ENCODE measurements around the gene CACNB4. TPM values are rescaled to one million over a fixed set of nuclear protein-coding genes. Genes with fewer than 3 reads are reported as not detected.

The CACNB4 gene
- total and polyA plus RNA-seq, 9 of the 15 experiments (the other 6 are each of a cell fraction or from before 2014, with no cell fraction given): 0.01 to 0.20 (median 0.04) TPM; not detected in 1

DNA sequence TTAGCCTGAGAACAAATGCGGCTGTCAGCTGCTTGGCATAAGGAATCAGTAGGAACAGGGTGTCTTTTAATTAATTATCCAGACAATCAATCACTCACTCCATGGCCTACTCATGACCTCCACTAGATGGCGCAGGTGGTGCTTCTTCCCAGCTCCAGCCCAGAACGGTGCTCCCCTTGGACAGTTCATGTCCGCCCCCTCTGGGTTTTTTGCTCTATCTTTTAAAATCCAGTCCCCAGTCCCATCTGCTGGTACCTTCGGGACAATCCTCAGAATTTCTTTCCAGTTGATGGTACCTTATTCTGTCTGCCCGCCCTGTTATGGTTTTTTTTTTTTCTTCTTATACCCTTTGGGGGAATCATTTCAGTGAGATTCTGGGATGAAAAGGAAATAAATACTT, 99.8 kb downstream of the CACNB4 start (continued):
- TF ChIP-seq, protein P1, sequence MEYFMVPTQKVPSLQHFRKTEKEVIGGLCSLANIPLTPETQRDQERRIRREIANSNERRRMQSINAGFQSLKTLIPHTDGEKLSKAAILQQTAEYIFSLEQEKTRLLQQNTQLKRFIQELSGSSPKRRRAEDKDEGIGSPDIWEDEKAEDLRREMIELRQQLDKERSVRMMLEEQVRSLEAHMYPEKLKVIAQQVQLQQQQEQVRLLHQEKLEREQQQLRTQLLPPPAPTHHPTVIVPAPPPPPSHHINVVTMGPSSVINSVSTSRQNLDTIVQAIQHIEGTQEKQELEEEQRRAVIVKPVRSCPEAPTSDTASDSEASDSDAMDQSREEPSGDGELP (CRISPR knock-in tag; IDR thresholded peaks at IDR 0.05; ENCODE audit: borderline replicate concordance): no peak
- no peak for TF ChIP-seq PTTG1 (tag; IDR thresholded peaks at IDR 0.05; ENCODE audit: low read depth)
- TF ChIP-seq TCF3 (CRISPR knock-in tag; IDR thresholded peaks at IDR 0.05): no peak
- TF ChIP-seq, protein P2, sequence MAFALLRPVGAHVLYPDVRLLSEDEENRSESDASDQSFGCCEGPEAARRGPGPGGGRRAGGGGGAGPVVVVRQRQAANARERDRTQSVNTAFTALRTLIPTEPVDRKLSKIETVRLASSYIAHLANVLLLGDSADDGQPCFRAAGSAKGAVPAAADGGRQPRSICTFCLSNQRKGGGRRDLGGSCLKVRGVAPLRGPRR (CRISPR knock-in tag; IDR thresholded peaks at IDR 0.05): no peak
- no peak for TF ChIP-seq ESRRA (IDR thresholded peaks at IDR 0.05; ENCODE audit: borderline replicate concordance, low read depth)
- TF ChIP-seq, protein P3, sequence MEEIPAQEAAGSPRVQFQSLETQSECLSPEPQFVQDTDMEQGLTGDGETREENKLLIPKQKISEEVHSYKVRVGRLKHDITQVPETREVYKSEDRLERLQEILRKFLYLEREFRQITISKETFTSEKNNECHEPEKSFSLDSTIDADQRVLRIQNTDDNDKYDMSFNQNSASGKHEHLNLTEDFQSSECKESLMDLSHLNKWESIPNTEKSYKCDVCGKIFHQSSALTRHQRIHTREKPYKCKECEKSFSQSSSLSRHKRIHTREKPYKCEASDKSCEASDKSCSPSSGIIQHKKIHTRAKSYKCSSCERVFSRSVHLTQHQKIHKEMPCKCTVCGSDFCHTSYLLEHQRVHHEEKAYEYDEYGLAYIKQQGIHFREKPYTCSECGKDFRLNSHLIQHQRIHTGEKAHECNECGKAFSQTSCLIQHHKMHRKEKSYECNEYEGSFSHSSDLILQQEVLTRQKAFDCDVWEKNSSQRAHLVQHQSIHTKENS (CRISPR knock-in tag; IDR thresholded peaks at IDR 0.05): no peak
- TF ChIP-seq RNF2 (IDR thresholded peaks at IDR 0.05): no peak
- peak; percentile 28; the same call in 1 of the 2 replicates for TF ChIP-seq ZNF24 (IDR thresholded peaks at IDR 0.05)
- TF ChIP-seq, protein P4, sequence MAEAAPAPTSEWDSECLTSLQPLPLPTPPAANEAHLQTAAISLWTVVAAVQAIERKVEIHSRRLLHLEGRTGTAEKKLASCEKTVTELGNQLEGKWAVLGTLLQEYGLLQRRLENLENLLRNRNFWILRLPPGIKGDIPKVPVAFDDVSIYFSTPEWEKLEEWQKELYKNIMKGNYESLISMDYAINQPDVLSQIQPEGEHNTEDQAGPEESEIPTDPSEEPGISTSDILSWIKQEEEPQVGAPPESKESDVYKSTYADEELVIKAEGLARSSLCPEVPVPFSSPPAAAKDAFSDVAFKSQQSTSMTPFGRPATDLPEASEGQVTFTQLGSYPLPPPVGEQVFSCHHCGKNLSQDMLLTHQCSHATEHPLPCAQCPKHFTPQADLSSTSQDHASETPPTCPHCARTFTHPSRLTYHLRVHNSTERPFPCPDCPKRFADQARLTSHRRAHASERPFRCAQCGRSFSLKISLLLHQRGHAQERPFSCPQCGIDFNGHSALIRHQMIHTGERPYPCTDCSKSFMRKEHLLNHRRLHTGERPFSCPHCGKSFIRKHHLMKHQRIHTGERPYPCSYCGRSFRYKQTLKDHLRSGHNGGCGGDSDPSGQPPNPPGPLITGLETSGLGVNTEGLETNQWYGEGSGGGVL (CRISPR knock-in tag; IDR thresholded peaks at IDR 0.05): no peak
- TF ChIP-seq KAT2B (IDR thresholded peaks at IDR 0.05; ENCODE audit: low read depth, low read length): no peak
- no peak for TF ChIP-seq RUNX1 (IDR thresholded peaks at IDR 0.05; ENCODE audit: low read depth)
- TF ChIP-seq, protein P5, sequence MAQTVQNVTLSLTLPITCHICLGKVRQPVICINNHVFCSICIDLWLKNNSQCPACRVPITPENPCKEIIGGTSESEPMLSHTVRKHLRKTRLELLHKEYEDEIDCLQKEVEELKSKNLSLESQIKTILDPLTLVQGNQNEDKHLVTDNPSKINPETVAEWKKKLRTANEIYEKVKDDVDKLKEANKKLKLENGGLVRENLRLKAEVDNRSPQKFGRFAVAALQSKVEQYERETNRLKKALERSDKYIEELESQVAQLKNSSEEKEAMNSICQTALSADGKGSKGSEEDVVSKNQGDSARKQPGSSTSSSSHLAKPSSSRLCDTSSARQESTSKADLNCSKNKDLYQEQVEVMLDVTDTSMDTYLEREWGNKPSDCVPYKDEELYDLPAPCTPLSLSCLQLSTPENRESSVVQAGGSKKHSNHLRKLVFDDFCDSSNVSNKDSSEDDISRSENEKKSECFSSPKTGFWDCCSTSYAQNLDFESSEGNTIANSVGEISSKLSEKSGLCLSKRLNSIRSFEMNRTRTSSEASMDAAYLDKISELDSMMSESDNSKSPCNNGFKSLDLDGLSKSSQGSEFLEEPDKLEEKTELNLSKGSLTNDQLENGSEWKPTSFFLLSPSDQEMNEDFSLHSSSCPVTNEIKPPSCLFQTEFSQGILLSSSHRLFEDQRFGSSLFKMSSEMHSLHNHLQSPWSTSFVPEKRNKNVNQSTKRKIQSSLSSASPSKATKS (CRISPR knock-in tag; IDR thresholded peaks at IDR 0.05): no peak
- TF ChIP-seq NFRKB (IDR thresholded peaks at IDR 0.05; ENCODE audit: low read depth): no peak
- peak; percentile 50; the same call in 1 of the 2 replicates for TF ChIP-seq JUND (IDR thresholded peaks at IDR 0.05; ENCODE audit: borderline replicate concordance, low read depth, low read length)
- TF ChIP-seq JUND (tag; IDR thresholded peaks at IDR 0.05; ENCODE audit: borderline replicate concordance, low read depth, low read length): no peak
- TF ChIP-seq ZFP36 (IDR thresholded peaks at IDR 0.05; ENCODE audit: low read depth, low read length, partially characterized antibody): peak; percentile 10
- no peak for TF ChIP-seq BCOR (IDR thresholded peaks at IDR 0.05)
- no peak for TF ChIP-seq DNMT1 (IDR thresholded peaks at IDR 0.05)
- no peak for TF ChIP-seq TEAD4 (IDR thresholded peaks at IDR 0.05; ENCODE audit: low read length)
- no peak for TF ChIP-seq TEAD4 (CRISPR knock-in tag; IDR thresholded peaks at IDR 0.05; ENCODE audit: borderline replicate concordance)
- TF ChIP-seq CAMTA2 (CRISPR knock-in tag; conservative IDR thresholded peaks at IDR 0.05): no peak
- TF ChIP-seq, protein P6, sequence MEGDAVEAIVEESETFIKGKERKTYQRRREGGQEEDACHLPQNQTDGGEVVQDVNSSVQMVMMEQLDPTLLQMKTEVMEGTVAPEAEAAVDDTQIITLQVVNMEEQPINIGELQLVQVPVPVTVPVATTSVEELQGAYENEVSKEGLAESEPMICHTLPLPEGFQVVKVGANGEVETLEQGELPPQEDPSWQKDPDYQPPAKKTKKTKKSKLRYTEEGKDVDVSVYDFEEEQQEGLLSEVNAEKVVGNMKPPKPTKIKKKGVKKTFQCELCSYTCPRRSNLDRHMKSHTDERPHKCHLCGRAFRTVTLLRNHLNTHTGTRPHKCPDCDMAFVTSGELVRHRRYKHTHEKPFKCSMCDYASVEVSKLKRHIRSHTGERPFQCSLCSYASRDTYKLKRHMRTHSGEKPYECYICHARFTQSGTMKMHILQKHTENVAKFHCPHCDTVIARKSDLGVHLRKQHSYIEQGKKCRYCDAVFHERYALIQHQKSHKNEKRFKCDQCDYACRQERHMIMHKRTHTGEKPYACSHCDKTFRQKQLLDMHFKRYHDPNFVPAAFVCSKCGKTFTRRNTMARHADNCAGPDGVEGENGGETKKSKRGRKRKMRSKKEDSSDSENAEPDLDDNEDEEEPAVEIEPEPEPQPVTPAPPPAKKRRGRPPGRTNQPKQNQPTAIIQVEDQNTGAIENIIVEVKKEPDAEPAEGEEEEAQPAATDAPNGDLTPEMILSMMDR (IDR thresholded peaks at IDR 0.05 in 2 of 3, conservative IDR thresholded peaks at IDR 0.05 in 1 of 3; ENCODE audit: insufficient read depth in 2 of 3, low read depth in 1 of 3, low read length in 3 of 3): peak; percentile 93 to 97 (median 97)

Data from K562 (cell line).